Measurements from ENCODE around the gene USP15.

DNA sequence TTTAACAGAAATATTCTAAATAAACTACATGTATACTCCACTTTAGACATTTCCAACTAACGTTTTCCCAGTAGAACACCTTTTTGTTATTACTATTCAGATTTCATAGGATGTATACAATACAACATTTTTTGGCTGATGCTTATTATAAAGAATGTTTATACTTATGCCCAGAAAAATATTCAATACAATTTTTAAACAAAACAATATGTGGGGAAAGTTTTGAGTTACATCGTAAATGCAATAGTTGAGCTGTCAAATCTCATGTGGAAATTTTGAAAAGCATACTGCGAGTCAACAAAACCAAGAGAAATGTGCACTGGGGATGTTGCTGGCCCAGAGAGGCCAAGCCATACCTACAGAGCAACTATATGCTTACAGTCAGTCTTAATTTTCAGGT, 188.2 kb downstream of the USP15 start:
- TF ChIP-seq, protein P1, sequence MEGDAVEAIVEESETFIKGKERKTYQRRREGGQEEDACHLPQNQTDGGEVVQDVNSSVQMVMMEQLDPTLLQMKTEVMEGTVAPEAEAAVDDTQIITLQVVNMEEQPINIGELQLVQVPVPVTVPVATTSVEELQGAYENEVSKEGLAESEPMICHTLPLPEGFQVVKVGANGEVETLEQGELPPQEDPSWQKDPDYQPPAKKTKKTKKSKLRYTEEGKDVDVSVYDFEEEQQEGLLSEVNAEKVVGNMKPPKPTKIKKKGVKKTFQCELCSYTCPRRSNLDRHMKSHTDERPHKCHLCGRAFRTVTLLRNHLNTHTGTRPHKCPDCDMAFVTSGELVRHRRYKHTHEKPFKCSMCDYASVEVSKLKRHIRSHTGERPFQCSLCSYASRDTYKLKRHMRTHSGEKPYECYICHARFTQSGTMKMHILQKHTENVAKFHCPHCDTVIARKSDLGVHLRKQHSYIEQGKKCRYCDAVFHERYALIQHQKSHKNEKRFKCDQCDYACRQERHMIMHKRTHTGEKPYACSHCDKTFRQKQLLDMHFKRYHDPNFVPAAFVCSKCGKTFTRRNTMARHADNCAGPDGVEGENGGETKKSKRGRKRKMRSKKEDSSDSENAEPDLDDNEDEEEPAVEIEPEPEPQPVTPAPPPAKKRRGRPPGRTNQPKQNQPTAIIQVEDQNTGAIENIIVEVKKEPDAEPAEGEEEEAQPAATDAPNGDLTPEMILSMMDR (IDR thresholded peaks at IDR 0.05), result no peak
- TF ChIP-seq POLR2AphosphoS5 (IDR thresholded peaks at IDR 0.05), result no peak
- no peak for TF ChIP-seq POLR2A (IDR thresholded peaks at IDR 0.05)

Measured in stomach (tissue), 4 donors.